ENCODE results near the gene C4A.
"Not testable (repeated sequence)": the region's sequence is repeated elsewhere in the genome, so short reads cannot be mapped to it uniquely, and the experiment has no call there.

Gene C4A

DNA sequence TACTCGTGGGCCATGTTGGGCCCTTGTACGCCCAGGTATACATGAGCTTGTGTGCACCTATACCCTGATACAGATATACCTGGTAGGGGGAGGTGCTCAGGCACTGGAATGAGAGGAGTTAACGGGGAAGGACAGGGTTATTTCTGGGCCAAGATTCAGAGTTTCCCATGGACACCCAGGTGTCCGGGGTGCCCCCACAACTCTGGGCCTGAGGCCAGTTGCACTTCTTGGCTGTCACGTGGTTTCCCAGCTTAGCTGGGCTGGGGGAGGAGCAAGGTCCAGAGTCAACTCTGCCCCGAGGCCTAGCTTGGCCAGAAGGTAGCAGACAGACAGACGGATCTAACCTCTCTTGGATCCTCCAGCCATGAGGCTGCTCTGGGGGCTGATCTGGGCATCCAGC, at the start of gene C4A:
C4A (plus strand) TSS at position 314 of the 400 bp plus-strand sequence; CDS start at position 365, 51 bp downstream.
- DNase-seq, result not testable (repeated sequence)

DNA sequence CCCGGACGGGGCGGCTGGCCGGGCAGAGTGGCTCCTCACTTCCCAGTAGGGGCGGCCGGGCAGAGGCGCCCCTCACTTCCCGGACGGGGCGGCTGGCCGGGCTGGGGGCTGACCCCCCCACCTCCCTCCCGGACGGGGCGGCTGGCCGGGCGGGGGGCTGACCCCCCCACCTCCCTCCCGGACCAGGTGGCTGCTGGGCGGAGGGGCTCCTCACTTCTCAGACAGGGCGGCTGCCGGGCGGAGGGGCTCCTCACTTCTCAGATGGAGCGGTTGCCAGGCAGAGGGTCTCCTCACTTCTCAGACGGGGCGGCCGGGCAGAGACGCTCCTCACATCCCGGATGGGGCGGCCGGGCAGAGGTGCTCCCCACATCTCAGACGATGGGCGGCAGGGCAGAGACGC, 49.7 kb upstream of the C4A start:
- DNase-seq, result not testable (repeated sequence)

DNA sequence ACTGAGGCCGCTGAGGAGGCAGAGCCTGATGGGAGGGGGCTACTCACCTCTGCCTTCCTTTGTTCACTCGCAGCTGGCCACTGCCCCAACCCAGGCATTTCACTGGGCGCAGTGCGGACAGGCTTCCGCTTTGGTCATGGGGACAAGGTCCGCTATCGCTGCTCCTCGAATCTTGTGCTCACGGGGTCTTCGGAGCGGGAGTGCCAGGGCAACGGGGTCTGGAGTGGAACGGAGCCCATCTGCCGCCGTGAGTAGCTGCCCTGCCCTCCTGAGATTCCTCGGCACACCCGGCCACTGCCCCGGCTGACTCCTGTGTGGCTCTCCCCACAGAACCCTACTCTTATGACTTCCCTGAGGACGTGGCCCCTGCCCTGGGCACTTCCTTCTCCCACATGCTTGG, 48.3 kb upstream of the C4A start:
- DNase-seq, result no peak

DNA sequence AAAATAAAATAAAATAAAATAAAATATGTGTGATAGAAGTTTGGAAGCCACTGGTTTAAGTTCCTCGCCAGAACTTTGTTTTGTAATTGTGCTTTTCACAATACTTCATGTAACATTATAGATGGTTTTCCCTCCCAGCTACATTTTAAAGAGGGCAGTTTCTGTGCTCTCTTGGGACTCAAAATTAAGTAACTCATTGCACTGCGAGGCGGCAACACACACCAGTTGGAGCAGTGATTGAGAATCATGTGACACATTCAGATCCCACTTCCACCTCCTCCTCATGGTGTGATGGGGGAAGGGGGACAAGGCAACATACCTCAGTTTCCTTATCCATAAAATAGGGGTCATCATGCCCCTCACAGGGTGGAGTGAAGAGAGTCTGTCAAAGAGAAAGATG, 46.8 kb upstream of the C4A start:
- DNase-seq, result no peak

DNA sequence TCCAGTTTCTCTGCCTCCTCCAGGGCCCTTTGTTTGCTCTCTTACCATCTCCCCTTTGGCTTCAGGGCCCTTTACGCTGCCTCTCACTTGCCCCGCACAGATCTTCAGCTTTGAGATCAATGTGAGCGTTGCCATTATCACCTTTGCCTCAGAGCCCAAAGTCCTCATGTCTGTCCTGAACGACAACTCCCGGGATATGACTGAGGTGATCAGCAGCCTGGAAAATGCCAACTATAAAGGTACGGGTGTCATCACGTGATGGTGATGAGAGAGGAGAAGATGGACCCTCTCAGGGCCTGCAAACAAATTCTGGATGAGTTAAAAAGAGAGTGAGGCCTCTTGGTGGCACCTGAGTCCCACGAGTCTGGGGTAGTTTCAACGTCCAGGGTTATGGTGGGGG, 46.0 kb upstream of the C4A start:
- DNase-seq, result no peak

DNA sequence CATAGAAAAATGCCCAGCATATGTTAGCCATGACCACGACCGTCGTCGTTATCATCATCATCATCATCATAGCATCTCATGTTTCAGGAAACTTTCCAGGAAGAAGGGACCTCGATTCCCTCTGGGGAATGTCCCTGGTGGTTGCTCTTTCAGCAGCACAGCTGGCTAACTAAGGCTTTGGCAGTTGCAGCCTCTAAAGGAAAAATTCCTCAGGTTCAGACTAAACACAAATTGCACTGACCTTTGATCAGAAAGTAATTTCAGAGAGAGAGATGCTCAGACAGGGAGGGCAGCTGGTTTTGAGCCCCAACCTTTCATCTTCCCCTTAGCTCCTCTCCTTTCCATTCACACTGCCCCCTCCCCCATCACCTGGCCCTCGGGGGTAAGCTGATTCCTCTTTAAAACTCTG, 41.6 kb upstream of the C4A start:
- DNase-seq, result no peak

DNA sequence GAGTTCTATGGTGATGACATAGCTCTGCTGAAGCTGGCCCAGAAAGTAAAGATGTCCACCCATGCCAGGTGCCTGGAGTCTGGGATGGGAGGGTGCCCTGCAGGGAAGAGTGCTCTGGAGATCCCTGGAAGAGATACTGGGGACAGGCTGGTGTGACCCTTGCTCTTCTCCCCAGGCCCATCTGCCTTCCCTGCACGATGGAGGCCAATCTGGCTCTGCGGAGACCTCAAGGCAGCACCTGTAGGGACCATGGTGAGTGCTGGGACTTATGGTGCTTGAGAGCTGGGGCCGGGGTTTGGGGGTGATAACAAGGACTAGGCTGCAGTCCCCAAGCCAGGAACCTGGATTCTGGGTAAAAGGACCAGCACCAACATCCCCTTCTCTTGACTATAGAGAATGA, 38.1 kb upstream of the C4A start:
- DNase-seq, result no peak

DNA sequence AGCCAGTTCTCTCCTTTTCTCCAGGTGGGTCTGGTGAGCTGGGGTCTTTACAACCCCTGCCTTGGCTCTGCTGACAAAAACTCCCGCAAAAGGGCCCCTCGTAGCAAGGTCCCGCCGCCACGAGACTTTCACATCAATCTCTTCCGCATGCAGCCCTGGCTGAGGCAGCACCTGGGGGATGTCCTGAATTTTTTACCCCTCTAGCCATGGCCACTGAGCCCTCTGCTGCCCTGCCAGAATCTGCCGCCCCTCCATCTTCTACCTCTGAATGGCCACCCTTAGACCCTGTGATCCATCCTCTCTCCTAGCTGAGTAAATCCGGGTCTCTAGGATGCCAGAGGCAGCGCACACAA, 36.7 kb upstream of the C4A start:
- DNase-seq, result no peak

DNA sequence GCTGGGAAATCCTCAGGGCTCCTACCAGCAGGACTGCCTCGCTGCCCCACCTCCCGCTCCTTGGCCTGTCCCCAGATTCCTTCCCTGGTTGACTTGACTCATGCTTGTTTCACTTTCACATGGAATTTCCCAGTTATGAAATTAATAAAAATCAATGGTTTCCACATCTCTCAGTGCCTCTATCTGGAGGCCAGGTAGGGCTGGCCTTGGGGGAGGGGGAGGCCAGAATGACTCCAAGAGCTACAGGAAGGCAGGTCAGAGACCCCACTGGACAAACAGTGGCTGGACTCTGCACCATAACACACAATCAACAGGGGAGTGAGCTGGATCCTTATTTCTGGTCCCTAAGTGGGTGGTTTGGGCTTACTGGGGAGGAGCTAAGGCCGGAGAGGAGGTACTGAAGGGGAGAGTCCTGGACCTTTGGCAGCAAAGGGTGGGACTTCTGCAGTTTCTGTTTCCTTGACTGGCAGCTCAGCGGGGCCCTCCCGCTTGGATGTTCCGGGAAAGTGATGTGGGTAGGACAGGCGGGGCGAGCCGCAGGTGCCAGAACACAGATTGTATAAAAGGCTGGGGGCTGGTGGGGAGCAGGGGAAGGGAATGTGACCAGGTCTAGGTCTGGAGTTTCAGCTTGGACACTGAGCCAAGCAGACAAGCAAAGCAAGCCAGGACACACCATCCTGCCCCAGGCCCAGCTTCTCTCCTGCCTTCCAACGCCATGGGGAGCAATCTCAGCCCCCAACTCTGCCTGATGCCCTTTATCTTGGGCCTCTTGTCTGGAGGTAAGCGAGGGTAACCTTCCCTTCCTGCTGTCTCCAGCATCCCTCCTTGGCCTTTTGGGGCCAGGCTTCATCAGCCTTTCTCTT, 36.1 kb upstream of the C4A start, which contains the start of gene CFB:
CFB (plus strand) TSS at position 589 of the 863 bp plus-strand sequence; CDS start at position 716, 127 bp downstream.
- no peak for DNase-seq

DNA sequence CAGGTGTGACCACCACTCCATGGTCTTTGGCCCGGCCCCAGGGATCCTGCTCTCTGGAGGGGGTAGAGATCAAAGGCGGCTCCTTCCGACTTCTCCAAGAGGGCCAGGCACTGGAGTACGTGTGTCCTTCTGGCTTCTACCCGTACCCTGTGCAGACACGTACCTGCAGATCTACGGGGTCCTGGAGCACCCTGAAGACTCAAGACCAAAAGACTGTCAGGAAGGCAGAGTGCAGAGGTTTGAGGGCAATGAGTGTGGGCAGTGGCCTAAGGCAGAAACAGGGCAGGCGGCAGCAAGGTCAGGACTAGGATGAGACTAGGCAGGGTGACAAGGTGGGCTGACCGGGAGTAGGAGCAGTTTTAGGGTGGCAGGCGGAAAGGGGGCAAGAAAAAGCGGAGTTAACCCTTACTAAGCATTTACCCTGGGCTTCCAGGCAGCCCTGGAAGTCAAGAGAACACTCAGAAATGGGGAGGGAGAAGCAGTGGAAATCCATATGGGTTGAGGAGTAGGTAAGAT, 35.4 kb upstream of the C4A start:
- no peak for DNase-seq

DNA sequence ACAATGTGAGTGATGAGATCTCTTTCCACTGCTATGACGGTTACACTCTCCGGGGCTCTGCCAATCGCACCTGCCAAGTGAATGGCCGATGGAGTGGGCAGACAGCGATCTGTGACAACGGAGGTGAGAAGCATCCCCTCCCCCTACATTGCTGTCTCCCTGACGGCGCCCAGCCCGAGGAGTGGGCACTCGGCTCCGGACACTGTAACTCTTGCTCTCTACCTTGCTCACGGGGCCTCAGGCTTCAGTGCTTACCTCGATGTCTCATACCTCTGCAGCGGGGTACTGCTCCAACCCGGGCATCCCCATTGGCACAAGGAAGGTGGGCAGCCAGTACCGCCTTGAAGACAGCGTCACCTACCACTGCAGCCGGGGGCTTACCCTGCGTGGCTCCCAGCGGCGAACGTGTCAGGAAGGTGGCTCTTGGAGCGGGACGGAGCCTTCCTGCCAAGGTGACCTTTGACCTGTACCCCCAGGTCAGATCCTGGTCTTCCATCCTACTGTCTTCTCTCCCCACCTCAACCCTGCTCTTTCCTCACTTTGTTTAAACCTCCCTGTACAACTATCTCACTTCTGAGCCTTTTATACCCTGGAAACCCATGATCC, 34.7 kb upstream of the C4A start:
- DNase-seq, result no peak

DNA sequence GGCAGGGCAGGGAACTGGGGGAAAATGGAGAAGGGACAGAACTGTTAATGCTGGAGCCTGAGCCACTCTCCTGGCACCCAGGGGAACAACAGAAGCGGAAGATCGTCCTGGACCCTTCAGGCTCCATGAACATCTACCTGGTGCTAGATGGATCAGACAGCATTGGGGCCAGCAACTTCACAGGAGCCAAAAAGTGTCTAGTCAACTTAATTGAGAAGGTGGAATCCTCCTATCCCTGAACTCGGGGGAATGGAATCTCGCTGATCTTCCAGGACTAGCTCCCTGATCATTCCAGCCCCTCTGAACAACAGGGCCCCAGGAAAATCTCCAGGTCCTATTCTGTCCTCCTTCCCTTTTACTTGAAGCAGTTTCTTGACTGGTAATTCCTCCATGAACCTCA, 34.0 kb upstream of the C4A start:
- DNase-seq, result no peak

DNA sequence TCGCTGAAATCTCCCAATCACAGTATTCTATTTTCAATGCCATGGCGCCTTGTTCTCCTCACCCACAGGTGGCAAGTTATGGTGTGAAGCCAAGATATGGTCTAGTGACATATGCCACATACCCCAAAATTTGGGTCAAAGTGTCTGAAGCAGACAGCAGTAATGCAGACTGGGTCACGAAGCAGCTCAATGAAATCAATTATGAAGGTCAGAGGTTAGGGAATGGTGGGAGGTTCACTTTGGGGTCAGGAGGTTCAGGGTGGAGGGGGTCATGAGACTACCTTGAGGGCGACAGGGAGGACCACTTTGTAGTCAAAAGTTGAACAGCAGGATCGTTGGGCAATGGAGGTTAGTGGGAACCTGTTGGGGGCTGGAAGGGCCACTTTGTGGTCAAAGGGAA, 33.6 kb upstream of the C4A start:
- no peak for DNase-seq

DNA sequence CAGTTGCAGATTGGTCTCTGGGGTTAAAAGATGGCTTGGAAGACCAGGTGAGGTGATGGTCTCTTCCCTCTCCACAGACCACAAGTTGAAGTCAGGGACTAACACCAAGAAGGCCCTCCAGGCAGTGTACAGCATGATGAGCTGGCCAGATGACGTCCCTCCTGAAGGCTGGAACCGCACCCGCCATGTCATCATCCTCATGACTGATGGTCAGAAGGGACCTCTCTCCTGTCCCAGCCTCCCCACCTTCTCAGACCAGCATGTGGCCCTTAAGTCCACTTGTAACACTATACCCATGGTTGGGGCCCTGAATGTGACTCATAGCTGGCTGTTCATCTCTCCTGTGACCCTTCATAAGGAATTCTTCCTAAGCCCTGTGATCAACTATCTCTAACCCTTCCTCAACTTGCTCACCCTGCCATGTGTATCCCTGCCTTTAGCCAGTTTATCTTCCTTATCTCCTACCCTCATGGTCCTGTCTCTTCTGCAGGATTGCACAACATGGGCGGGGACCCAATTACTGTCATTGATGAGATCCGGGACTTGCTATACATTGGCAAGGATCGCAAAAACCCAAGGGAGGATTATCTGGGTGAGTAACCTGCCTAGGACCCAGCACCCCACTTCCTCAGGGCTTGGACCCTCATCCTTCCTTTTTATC, 33.0 kb upstream of the C4A start:
- DNase-seq, result no peak

DNA sequence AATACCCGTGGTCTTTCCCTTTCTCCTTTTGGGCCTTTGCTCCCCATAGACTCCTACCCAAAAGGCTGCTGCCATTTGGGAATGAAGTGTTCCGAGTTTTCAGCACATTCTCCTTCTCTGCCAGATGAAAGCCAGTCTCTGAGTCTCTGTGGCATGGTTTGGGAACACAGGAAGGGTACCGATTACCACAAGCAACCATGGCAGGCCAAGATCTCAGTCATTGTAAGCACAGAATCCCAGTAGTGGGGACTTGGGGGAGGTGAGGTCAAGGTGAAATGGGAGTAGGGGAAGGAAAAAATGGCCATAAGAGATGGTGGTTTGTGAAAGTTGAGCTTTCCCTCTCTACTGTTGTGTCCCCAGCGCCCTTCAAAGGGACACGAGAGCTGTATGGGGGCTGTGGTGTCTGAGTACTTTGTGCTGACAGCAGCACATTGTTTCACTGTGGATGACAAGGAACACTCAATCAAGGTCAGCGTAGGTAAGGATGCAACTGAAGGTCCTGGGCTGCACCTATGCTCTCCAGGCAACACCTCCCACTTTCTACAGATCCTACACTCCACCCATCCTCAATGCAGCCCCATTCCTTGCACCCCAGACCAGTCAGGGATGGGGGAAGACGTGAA, 31.8 kb upstream of the C4A start:
- no peak for DNase-seq

DNA sequence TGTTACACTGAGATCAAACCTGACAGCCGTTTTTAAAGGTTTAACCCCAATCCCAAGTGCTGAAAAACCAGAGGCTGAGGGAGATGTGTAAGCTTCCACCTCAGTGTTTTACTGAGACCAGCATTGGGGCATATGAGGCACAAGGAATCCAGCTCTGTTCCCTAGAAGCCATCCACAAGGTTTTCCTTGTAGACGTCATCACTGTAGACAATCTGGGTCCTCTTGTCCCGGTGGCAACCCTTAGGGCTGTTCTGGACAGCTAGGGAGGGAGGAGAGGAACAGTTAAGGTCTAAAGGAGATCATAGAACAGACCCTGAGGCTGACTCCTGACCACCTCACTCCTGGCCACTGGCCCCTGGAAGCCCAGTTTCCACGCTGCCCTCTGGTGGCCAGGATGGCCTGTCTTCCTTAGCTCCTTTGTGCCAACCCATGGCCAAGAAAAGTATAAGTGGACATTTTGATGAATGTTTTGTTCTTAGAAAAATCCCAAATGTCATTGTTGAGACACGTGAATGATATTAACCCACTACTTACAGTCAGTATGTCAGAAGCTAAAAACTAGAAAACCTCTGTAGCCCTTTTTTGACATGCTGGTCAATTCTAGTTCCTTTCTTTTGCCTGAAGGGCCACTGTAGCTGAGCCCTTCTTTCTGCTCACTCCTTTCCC, 29.6 kb upstream of the C4A start:
- DNase-seq, result peak; percentile 0

DNA sequence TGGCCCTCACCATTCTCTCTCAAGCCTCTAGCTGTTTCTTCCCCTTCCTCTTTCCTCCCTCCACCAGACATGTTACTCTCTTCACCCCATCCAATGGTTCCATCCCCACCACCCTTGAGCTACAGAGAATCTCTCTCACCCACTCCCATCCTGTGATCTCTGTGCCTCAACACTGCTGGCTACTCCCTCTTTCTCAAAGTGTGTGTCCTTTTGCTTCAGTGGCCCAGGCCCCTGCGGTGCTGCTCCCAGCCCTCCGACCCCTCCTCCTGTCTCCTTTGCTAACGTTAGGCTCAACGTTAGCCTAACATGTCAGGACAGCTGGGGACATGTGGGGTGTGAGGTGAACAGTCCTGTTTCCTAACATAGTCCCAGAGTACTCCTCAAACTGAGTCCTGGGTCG, 29.0 kb upstream of the C4A start:
- no peak for DNase-seq

DNA sequence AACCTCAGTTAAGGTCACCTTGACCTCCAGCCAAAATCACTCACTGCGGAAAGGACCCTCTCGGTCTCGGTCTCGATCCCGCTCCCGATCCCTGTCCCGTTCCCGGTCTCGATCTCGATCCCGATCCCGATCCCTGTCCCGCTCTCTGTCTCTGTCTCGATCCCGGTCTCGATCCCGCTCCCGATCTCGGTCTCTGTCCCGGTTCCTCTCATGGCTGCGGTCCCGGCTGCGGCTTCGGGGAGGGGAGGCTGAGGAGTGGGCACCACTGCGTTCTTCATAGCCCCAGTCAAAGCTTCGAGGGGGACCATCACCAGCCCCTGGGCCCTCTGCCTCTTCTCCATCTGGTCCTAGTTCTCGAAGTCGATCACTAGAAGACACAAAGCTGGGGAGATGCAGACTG, 27.3 kb upstream of the C4A start:
- DNase-seq, result no peak

DNA sequence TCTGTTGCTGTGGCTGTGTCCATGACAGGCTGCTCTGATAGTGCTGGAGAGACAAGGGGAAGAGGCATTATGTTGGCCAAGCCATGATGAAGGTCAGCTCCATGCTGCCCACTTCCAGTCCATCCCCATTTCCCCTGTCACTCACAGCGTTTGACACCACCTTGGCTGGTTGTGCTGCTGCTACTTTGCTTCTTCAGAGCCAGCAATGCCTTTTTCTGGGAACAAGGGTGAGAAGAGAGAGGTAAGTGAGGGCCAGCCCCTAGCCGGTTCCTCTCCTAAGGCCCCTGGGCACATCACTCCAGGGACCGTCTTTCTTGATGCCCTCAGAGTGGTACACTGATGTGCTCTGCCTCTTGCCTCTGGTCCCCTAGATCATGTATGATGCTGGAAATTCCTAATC, 25.1 kb upstream of the C4A start:
- no peak for DNase-seq

DNA sequence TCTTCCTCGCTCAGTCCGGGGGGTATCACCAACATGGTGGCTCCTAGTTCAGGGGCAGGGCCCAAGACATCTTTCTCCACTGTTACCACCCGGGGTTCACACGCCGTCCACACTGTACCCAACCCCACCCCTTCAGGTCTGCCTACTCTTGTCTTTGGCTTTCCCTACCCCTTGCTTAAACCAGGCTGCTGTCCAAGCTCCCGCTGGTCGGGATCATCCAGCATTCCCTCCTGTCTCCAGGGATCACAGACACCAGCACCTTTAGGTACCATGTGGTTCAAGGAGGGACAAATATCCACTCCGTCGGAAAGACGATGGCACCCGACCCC, 23.5 kb upstream of the C4A start:
- no peak for DNase-seq

DNA sequence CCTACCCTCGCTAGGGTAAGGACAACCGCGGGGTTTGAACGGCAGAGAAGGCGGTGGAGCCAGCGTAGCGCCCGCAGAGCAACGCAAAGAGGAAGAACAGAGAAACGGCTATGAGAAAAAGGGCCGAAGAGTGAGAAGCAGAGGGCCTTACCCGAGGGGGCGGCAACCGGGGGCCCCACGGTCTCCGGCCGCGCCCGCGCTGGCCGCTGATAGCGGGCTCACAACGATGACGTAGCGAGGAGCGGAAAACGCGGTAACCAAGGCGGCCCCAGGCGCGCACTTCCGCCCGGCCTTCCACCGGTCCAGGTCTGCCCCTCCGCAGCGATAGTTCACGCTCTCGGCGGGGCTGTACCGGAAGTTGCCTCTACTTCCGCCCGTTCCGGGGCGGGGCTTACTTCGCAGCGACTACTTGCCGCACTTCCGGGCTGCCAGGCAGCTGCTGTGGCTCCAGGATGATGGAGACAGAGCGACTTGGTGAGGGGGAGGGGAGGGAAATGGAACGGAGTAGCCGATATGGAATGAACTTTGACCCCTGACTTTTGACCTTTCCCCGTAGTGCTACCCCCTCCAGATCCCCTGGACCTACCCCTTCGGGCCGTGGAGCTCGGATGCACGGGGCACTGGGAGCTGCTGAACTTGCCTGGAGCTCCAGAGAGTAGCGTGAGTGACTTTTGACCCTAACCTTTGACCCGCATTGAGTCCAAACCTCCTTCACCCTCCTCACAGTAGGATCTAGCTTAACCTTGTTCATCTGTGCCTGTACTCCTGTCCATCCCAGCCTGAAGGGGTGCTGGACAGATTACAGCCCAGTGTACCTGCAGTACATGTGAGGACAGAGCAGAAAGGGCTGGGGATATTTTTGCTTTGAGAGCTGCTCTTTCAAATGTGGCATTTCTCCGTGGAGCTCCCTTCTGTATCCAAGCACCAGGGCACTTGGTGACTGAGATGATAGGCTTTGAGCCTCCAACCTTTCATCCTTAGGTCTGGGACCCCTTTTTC, 22.8 kb upstream of the C4A start, which contains the start of the genes NELFE and SKIC2:
NELFE (minus strand) TSS at position 231 of the 999 bp plus-strand sequence. CDS start 525 bp downstream, outside the sequence.
SKIC2 (plus strand) TSS at position 435 of the 999 bp plus-strand sequence; CDS start at position 453, 18 bp downstream.
- DNase-seq, result peak; percentile 89
